ENCODE data around the gene FAM53B.

FAM53B gene

GRCh38 chr10:124596116-124596785 lies 147.9 kb downstream of the FAM53B start:
- ChIA-PET CTCF (no interaction called here), POLR2A (no interaction called here)
- Histone ChIP-seq H3K4me1 (ENCODE audit: control insufficient read depth, insufficient read depth, low read length) (no peaks in the 10 kb centered on the region), H3K4me3 (ENCODE audit: low read depth, low read length) (no peak overlapping the region), H3K27ac (ENCODE audit: extremely low read depth, low read depth, low read length) (no peak overlapping the region), H3K36me3 (ENCODE audit: control insufficient read depth in 2 of 2, insufficient read depth in 1 of 2, low read length in 2 of 2) (no peaks in the 10 kb centered on the region), H3K9me3 (ENCODE audit: control insufficient read depth, insufficient read depth, low read depth, low read length) (no peaks in the 10 kb centered on the region)
- TF ChIP-seq ZNF112 (tag by site-specific recombination; IDR thresholded peaks at IDR 0.05) (no peak), ELK4 (IDR thresholded peaks at IDR 0.05; ENCODE audit: borderline replicate concordance, low read depth, low read length) (no peak), HOXC10 (CRISPR knock-in tag; IDR thresholded peaks at IDR 0.05) (no peak), CTCF (tag by site-specific recombination; IDR thresholded peaks at IDR 0.05) (no peak), ZNF211 (tag by site-specific recombination; IDR thresholded peaks at IDR 0.05; ENCODE audit: low read depth) (no peak), HOXA7 (CRISPR knock-in tag; IDR thresholded peaks at IDR 0.05; ENCODE audit: borderline replicate concordance) (no peak), ZNF580 (tag by site-specific recombination; IDR thresholded peaks at IDR 0.05) (no peak), MYNN (tag by site-specific recombination; IDR thresholded peaks at IDR 0.05; ENCODE audit: borderline replicate concordance) (no peak), ZNF138 (tag by site-specific recombination; IDR thresholded peaks at IDR 0.05; ENCODE audit: borderline replicate concordance) (no peak), INSM2 (tag by site-specific recombination; IDR thresholded peaks at IDR 0.05) (no peak), ZNF677 (tag by site-specific recombination; IDR thresholded peaks at IDR 0.05) (no peak), KLF7 (tag by site-specific recombination; IDR thresholded peaks at IDR 0.05; ENCODE audit: borderline replicate concordance) (no peak)
- TF ChIP-seq, protein P1, sequence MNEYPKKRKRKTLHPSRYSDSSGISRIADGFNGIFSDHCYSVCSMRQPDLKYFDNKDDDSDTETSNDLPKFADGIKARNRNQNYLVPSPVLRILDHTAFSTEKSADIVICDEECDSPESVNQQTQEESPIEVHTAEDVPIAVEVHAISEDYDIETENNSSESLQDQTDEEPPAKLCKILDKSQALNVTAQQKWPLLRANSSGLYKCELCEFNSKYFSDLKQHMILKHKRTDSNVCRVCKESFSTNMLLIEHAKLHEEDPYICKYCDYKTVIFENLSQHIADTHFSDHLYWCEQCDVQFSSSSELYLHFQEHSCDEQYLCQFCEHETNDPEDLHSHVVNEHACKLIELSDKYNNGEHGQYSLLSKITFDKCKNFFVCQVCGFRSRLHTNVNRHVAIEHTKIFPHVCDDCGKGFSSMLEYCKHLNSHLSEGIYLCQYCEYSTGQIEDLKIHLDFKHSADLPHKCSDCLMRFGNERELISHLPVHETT (tag by site-specific recombination; IDR thresholded peaks at IDR 0.05): no peak

- TF ChIP-seq ZIC2 (tag by site-specific recombination; IDR thresholded peaks at IDR 0.05) (peak; percentile 88), ZNF366 (tag by site-specific recombination; conservative IDR thresholded peaks at IDR 0.05) (no peak)
- Histone ChIP-seq H3K36me3 (ENCODE audit: control insufficient read depth in 2 of 2, insufficient read depth in 1 of 2, low read length in 2 of 2) (no peaks in the 10 kb centered on the region), H3K4me3 (ENCODE audit: low read depth, low read length) (no peak overlapping the region), H3K27ac (ENCODE audit: extremely low read depth, low read depth, low read length) (no peak overlapping the region), H3K4me1 (ENCODE audit: control insufficient read depth, insufficient read depth, low read length) (no peaks in the 10 kb centered on the region), H3K9me3 (ENCODE audit: control insufficient read depth, insufficient read depth, low read depth, low read length) (no peaks in the 10 kb centered on the region)
- ChIA-PET CTCF (no interaction called here), POLR2A (no interaction called here)
Observed at GRCh38 chr10:124595143-124595883, 148.9 kb downstream of the FAM53B start.
